HepG2 (cell line): Measurements from ENCODE around the gene M1AP. TPM values are rescaled to one million over a fixed set of nuclear protein-coding genes. Genes with fewer than 3 reads are reported as not detected.

Experiments
- ATAC-seq: fragments of 200-7000 bp; cut with Tn5 transposase; 3 replicates; pipeline ENCODE4 v1.9.1; 2020; ENCODE audit warnings: mild to moderate bottlenecking, moderate library complexity
- BruUV-seq: library from RNA; stranded (reverse); fragments of 400-500 nt; replicated peaks from 2 replicates; lab custom pipeline; 2021; lab: Mats Ljungman, UMichigan
- CTCF ChIA-PET: fragments of 300-600 bp; formaldehyde crosslinking; extraction: SDS; loops from one replicate; lab custom pipeline; 2021; ENCODE audit warnings: low total read pairs, inconsistent platforms, low intra/inter-chr PET ratio; lab: Yijun Ruan, JAX
- POLR2A ChIA-PET: fragments of 350-600 bp; sonication (Branson Sonifier 250); formaldehyde crosslinking; loops from one replicate; lab custom pipeline; 2020; ENCODE audit warnings: antibody characterized with exemption, inconsistent platforms; lab: Yijun Ruan, JAX
- DNase-seq: peaks from one replicate; pipeline ENCODE4 v3.0.0-alpha.2; 2015; ENCODE audit warnings: low spot score
- FAIRE-seq: peaks from 3 replicates; lab custom pipeline; 2011; peaks lifted over from hg19 to GRCh38; lab: Jason Lieb, UNC
- H2AFZ ChIP-seq: one replicate; pipeline ENCODE4 v1.6.1; 2011; ENCODE audit warnings: low read length, inconsistent platforms
- H3K27ac ChIP-seq: fragments of 300-600 bp; 3 replicates; pipeline ENCODE4 v1.8.0; 2011; ENCODE audit warnings: mixed run types, mild to moderate bottlenecking, mixed read lengths, low read length, inconsistent platforms; ENCODE audit not compliant: insufficient read depth; ENCODE audit errors: extremely low read length
- H3K27me3 ChIP-seq, 2 experiments: fragments of 200-600 bp in 1 of 2; 2 replicates in 1 of 2; 3 replicates in 1 of 2; pipeline versions ENCODE4 v1.6.0 to v1.8.0; 2011; ENCODE audit warnings: low read length in 2 of 2, mild to moderate bottlenecking in 2 of 2, moderate library complexity in 2 of 2, inconsistent platforms in 1 of 2; ENCODE audit not compliant: insufficient read depth in 2 of 2, control insufficient read depth in 1 of 2
- H3K36me3 ChIP-seq, 2 experiments: fragments of 200-600 bp in 1 of 2; replicated peaks in 1 of 2; 2 replicates in 1 of 2; 3 replicates in 1 of 2; pipeline versions ENCODE4 v1.5.1 to v1.8.0; 2011; ENCODE audit warnings: low read length in 2 of 2, inconsistent platforms in 1 of 2; ENCODE audit not compliant: insufficient read depth in 2 of 2, control insufficient read depth in 1 of 2
- H3K4me1 ChIP-seq: 2 replicates; pipeline ENCODE4 v1.5.1; 2012; ENCODE audit warnings: low read length, inconsistent platforms; ENCODE audit not compliant: insufficient read depth
- H3K4me2 ChIP-seq: 2 replicates; pipeline ENCODE4 v1.6.0; 2011; ENCODE audit warnings: low read depth, low read length, inconsistent platforms
- H3K4me3 ChIP-seq, 3 experiments: fragments of 200-600 bp in 1 of 3; sonication (generic), shearing (Covaris generic) in 1 of 3; replicated peaks in 1 of 3; 2 replicates each; pipeline ENCODE4 v1.5.1; 2011 to 2016; ENCODE audit warnings: low read length in 3 of 3, inconsistent platforms in 2 of 3, low read depth in 2 of 3, mild to moderate bottlenecking in 2 of 3, control low read depth in 1 of 3, mixed read lengths in 1 of 3; ENCODE audit not compliant: insufficient read depth in 1 of 3
- H3K79me2 ChIP-seq: one replicate; pipeline ENCODE4 v1.6.1; 2011; ENCODE audit warnings: low read length, inconsistent platforms; ENCODE audit not compliant: insufficient read depth
- H3K9ac ChIP-seq: 2 replicates; pipeline ENCODE4 v1.6.0; 2011; ENCODE audit warnings: mild to moderate bottlenecking, low read depth, low read length, inconsistent platforms; ENCODE audit not compliant: insufficient read depth
- H3K9me3 ChIP-seq: 2 replicates; pipeline ENCODE4 v1.5.1; 2012; ENCODE audit warnings: mild to moderate bottlenecking, low read length
- H4K20me1 ChIP-seq: 2 replicates; pipeline ENCODE4 v1.6.0; 2011; ENCODE audit warnings: inconsistent platforms, mild to moderate bottlenecking, low read length, moderate library complexity; ENCODE audit not compliant: insufficient read depth
- ARHGAP35 ChIP-seq: sonication (generic); formaldehyde crosslinking; IDR thresholded peaks from 2 replicates; pipeline ENCODE4 v1.9.0; 2022; ENCODE audit warnings: mild to moderate bottlenecking, inconsistent platforms, moderate library complexity, missing genetic modification reagents, borderline replicate concordance
- MBNL3 ChIP-seq: fragments of 250-450 bp; sonication (Bioruptor Pico); conservative IDR thresholded peaks from 2 replicates; pipeline ENCODE4 v1.8.0; 2022; ENCODE audit warnings: mild to moderate bottlenecking, inconsistent platforms
- TFAP4 ChIP-seq: sonication (generic); IDR thresholded peaks from 2 replicates; pipeline ENCODE4 v1.6.1; 2016; ENCODE audit warnings: low read depth, borderline replicate concordance
- THAP8 ChIP-seq: sonication (generic); formaldehyde crosslinking; IDR thresholded peaks from 2 replicates; pipeline ENCODE4 v1.5.1; 2020; ENCODE audit warnings: missing genetic modification reagents, mild to moderate bottlenecking, borderline replicate concordance
- ZNF136 ChIP-seq: sonication (generic); formaldehyde crosslinking; IDR thresholded peaks from 2 replicates; pipeline ENCODE4 v1.8.1; 2022; ENCODE audit warnings: low read depth, mild to moderate bottlenecking, moderate library complexity, missing genetic modification reagents
- ZNF556 ChIP-seq: sonication (generic); formaldehyde crosslinking; IDR thresholded peaks from 2 replicates; pipeline ENCODE4 v1.4.0; 2020; ENCODE audit warnings: mild to moderate bottlenecking, missing genetic modification reagents, borderline replicate concordance
- ZNF557 ChIP-seq: sonication (generic); formaldehyde crosslinking; IDR thresholded peaks from 2 replicates; pipeline ENCODE4 v1.4.0; 2020; ENCODE audit warnings: missing genetic modification reagents
- ZNF619 ChIP-seq: sonication (generic); formaldehyde crosslinking; IDR thresholded peaks from 2 replicates; pipeline ENCODE4 v1.4.0; 2020; ENCODE audit warnings: mild to moderate bottlenecking, missing genetic modification reagents
- ZNF790 ChIP-seq: sonication (generic); formaldehyde crosslinking; IDR thresholded peaks from 2 replicates; pipeline ENCODE4 v1.8.0; 2022; ENCODE audit warnings: missing genetic modification reagents, mild to moderate bottlenecking, borderline replicate concordance
- ZSCAN21 ChIP-seq: sonication (generic); formaldehyde crosslinking; IDR thresholded peaks from 2 replicates; pipeline ENCODE4 v1.8.0; 2022; ENCODE audit warnings: mild to moderate bottlenecking, missing genetic modification reagents, moderate library complexity, borderline replicate concordance
- WGBS: methylation state at CpG from one replicate; pipeline ENCODE4 v1.1.6; 2017; ENCODE audit warnings: low lambda C conversion rate; 5-methylcytosine and 5-hydroxymethylcytosine counted together
- in situ Hi-C: cut with HindIII; loops from 2 replicates; pipeline ENCODE4 v1.10.0; 2017; ENCODE audit warnings: low pct_unique_long_range_greater_than_20kb; ENCODE audit not compliant: extremely low pct_ligation_motif_present
- intact Hi-C: fragments of 100-400 bp; cut with micrococcal nuclease; formaldehyde crosslinking; loops from one replicate; pipeline ENCODE4 v1.10.0; 2022; ENCODE audit not compliant: unreplicated experiment
- polyA plus RNA-seq, 8 experiments: library from polyadenylated mRNA; depleted of rRNA in 3 of 8; stranded (reverse) in 7 of 8; unstranded in 1 of 8; fragments of >200 nt; fragmentation: Illumina TruSeq in 4 of 8; extraction: Trizol in 4 of 8; gene quantifications; 2 replicates each; pipeline versions ENCODE4 v1.2.1 to v1.2.3, GENCODE V29; 2011 to 2016; ENCODE audit warnings: low read depth in 4 of 8, missing spikeins in 1 of 8, mixed read lengths in 1 of 8; ENCODE audit not compliant: insufficient read depth in 1 of 8
- total RNA-seq, 5 experiments: library from RNA; depleted of rRNA; stranded (reverse); fragments of >200 nt; fragmentation: Illumina TruSeq; extraction: Trizol; gene quantifications; 2 replicates each; pipeline ENCODE4 v1.2.3, GENCODE V29; 2016; ENCODE audit warnings: low read depth in 1 of 5
- TF ChIP-seq, protein P1 (sequence below): sonication (generic); formaldehyde crosslinking; IDR thresholded peaks from 2 replicates; pipeline ENCODE4 v1.5.0; 2020; ENCODE audit warnings: missing genetic modification reagents

The M1AP gene
- total and polyA plus RNA-seq, 2 of the 13 experiments (the other 11 are each of a cell fraction or from before 2014, with no cell fraction given), result not detected

DNA sequence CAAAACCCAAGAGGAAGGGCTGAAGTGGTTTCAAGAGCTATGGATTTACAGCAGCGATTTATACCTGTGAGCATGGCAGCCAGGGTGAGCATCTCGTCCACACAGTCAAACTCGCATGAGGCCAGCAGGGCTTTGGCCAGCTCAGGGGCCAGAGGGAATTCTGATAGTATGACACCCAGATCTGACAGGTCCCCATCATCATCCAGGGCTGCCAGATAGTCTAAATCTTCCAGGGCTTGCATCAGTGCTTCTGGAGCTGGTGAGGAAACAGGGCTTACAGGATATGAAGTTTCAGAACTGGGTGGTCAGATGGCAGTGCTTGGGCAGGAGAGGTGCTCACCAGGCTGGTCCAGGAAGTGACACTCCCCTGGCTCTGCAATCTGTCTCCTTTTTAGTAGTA lies 125.6 kb downstream of the M1AP start:
- peaks cover 49% of the 10 kb centered on the region for H3K4me1 ChIP-seq
- H3K79me2 ChIP-seq, result peaks cover 25% of the 10 kb centered on the region
- H3K9me3 ChIP-seq, result no peaks in the 10 kb centered on the region
- in situ Hi-C loops, result no loop called here
- H3K4me2 ChIP-seq, result no peak overlapping the region
- no peaks in the 10 kb centered on the region; a peak in 1 of 5 replicates for H3K27me3 ChIP-seq
- no peak for TF ChIP-seq ZNF556
- TF ChIP-seq ZNF619, result no peak
- no peak for TF ChIP-seq ZSCAN21 (CRISPR knock-in tag)
- no peak for TF ChIP-seq THAP8 (CRISPR knock-in tag)
- no peak for TF ChIP-seq ZNF790 (CRISPR knock-in tag)
- TF ChIP-seq, protein P1, sequence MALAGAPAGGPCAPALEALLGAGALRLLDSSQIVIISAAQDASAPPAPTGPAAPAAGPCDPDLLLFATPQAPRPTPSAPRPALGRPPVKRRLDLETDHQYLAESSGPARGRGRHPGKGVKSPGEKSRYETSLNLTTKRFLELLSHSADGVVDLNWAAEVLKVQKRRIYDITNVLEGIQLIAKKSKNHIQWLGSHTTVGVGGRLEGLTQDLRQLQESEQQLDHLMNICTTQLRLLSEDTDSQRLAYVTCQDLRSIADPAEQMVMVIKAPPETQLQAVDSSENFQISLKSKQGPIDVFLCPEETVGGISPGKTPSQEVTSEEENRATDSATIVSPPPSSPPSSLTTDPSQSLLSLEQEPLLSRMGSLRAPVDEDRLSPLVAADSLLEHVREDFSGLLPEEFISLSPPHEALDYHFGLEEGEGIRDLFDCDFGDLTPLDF (CRISPR knock-in tag), result no peak
- TF ChIP-seq MBNL3 (CRISPR knock-in tag), result no peak
- TF ChIP-seq TFAP4, result no peak
- no peak for TF ChIP-seq ZNF136 (CRISPR knock-in tag)
- no peak for TF ChIP-seq ARHGAP35 (CRISPR knock-in tag)
- no peak for TF ChIP-seq ZNF557 (CRISPR knock-in tag)
- no CpG with 5 or more reads among the region's 3 CpGs for WGBS
- no peak for FAIRE-seq
- H3K9ac ChIP-seq, result no peak overlapping the region
- no peak for DNase-seq
- no peak overlapping the region for H2AFZ ChIP-seq
- no peak overlapping the region for H3K27ac ChIP-seq
- ChIA-PET CTCF (no interaction called here), POLR2A (interaction anchor here (1.5 kb wide), 1 partner anchor 9 kb away, joined by 3 read pairs; no protein-coding TSS in a partner anchor)
- no peak for ATAC-seq
- no peak overlapping the region for H3K4me3 ChIP-seq
- H4K20me1 ChIP-seq, result no peaks in the 10 kb centered on the region
- peaks cover 28 to 50% of the 10 kb centered on the region in 2 experiments for H3K36me3 ChIP-seq
- intact Hi-C loops, result no loop called here
- no TSS peak for BruUV-seq
